Endothelial cell (in vitro differentiated cells): ENCODE measurements around the gene LCN10. TPM values are rescaled to one million over a fixed set of nuclear protein-coding genes. Genes with fewer than 3 reads are reported as not detected.
"Not testable (repeated sequence)": the region's sequence is repeated elsewhere in the genome, so short reads cannot be mapped to it uniquely, and the experiment has no call there.

Experiments
- DNase-seq: peaks from one replicate; pipeline ENCODE4 v3.0.0; 2021; ENCODE audit warnings: low spot score
- H3K27ac Mint-ChIP-seq: one replicate; pipeline ENCODE4 v1.8.0; 2021; ENCODE audit warnings: mixed read lengths, inconsistent platforms; ENCODE audit not compliant: unreplicated experiment
- H3K27me3 Mint-ChIP-seq: one replicate; pipeline ENCODE4 v1.8.0; 2021; ENCODE audit warnings: mild to moderate bottlenecking, moderate library complexity, mixed read lengths, inconsistent platforms; ENCODE audit not compliant: unreplicated experiment
- H3K36me3 Mint-ChIP-seq: one replicate; pipeline ENCODE4 v1.8.0; 2021; ENCODE audit warnings: mild to moderate bottlenecking, low read depth, mixed read lengths, inconsistent platforms; ENCODE audit not compliant: unreplicated experiment
- H3K4me1 Mint-ChIP-seq: one replicate; pipeline ENCODE4 v1.8.0; 2021; ENCODE audit warnings: mild to moderate bottlenecking, mixed read lengths, inconsistent platforms; ENCODE audit not compliant: unreplicated experiment
- H3K4me3 Mint-ChIP-seq: one replicate; pipeline ENCODE4 v1.8.0; 2021; ENCODE audit warnings: mild to moderate bottlenecking, mixed read lengths, inconsistent platforms; ENCODE audit not compliant: unreplicated experiment
- H3K9me3 Mint-ChIP-seq: one replicate; pipeline ENCODE4 v1.8.0; 2021; ENCODE audit warnings: mixed read lengths, inconsistent platforms; ENCODE audit not compliant: unreplicated experiment
- CTCF ChIP-seq: fragments of 200-600 bp; sonication (generic); IDR thresholded peaks from one replicate; pipeline ENCODE4 v1.5.0; 2021; ENCODE audit warnings: antibody characterized with exemption; ENCODE audit not compliant: unreplicated experiment
- total RNA-seq: library from RNA; stranded (reverse); fragmentation: NEBNext Ultra II Directional; extraction: Animal tissue kit (Norgen Biotek cat#: 25700); gene quantifications from one replicate; pipeline ENCODE4 v1.2.1, GENCODE V29; 2021; ENCODE audit not compliant: unreplicated experiment

Gene LCN10
- total RNA-seq, 1 donor from 2014 or later = not detected

- no peak for TF ChIP-seq CTCF
- peaks cover 7% of the 10 kb centered on the region for H3K36me3 Mint-ChIP-seq
These were observed 13.3 kb upstream of the LCN10 start for GRCh38 chr9:136756134-136756438.

GRCh38 chr9:136755302-136756133 lies 12.8 kb upstream of the LCN10 start:
- not testable (repeated sequence) for H3K9me3 Mint-ChIP-seq, H3K4me3 Mint-ChIP-seq, DNase-seq, H3K4me1 Mint-ChIP-seq, H3K36me3 Mint-ChIP-seq, H3K27ac Mint-ChIP-seq
- peaks cover 10% of the 10 kb centered on the region for H3K27me3 Mint-ChIP-seq

More at GRCh38 chr9:136756134-136756438, 13.3 kb upstream of the LCN10 start:
- Mint-ChIP-seq H3K4me1 (no peaks in the 10 kb centered on the region), H3K9me3 (peaks cover 6% of the 10 kb centered on the region), H3K27ac (no peak overlapping the region), H3K27me3 (peaks cover 10% of the 10 kb centered on the region), H3K4me3 (no peak overlapping the region)
- no peak for DNase-seq

- H3K4me1 Mint-ChIP-seq = no peaks in the 10 kb centered on the region
- peaks cover 6% of the 10 kb centered on the region for H3K9me3 Mint-ChIP-seq
- peaks cover 7% of the 10 kb centered on the region for H3K36me3 Mint-ChIP-seq
- no peak for DNase-seq
- H3K27me3 Mint-ChIP-seq = peaks cover 10% of the 10 kb centered on the region
- H3K27ac Mint-ChIP-seq = no peak overlapping the region
- H3K4me3 Mint-ChIP-seq = no peak overlapping the region
- TF ChIP-seq CTCF = no peak
These were observed 12.0 kb upstream of the LCN10 start for GRCh38 chr9:136754626-136755301.

GRCh38 chr9:136754059-136754572 lies 11.4 kb upstream of the LCN10 start:
- Mint-ChIP-seq H3K4me1 (no peaks in the 10 kb centered on the region), H3K27ac (no peak overlapping the region), H3K36me3 (peaks cover 7% of the 10 kb centered on the region), H3K4me3 (no peak overlapping the region), H3K27me3 (peaks cover 12% of the 10 kb centered on the region), H3K9me3 (peaks cover 6% of the 10 kb centered on the region)
- DNase-seq = no peak
- no peak for TF ChIP-seq CTCF

- H3K4me1 Mint-ChIP-seq = no peaks in the 10 kb centered on the region
- TF ChIP-seq CTCF = no peak
- H3K27me3 Mint-ChIP-seq = peaks cover 12% of the 10 kb centered on the region
- H3K36me3 Mint-ChIP-seq = peaks cover 7% of the 10 kb centered on the region
- H3K4me3 Mint-ChIP-seq = no peak overlapping the region
- no peak for DNase-seq
- H3K9me3 Mint-ChIP-seq = peaks cover 6% of the 10 kb centered on the region
- H3K27ac Mint-ChIP-seq = no peak overlapping the region
These were observed 10.8 kb upstream of the LCN10 start for GRCh38 chr9:136753371-136754058.
